NCI-H69 (cell line): ENCODE results near the gene NME5.

Experiments used
- DNase-seq: peaks from one replicate; lab custom pipeline; 2025; lab: John Stamatoyannopoulos, UW

The NME5 gene

GRCh38 chr5:138132543-138132942, 6.7 kb downstream of the NME5 start:
- DNase-seq, result no peak

- peak; percentile 53 for DNase-seq
Measured at GRCh38 chr5:138129347-138129746, 9.9 kb downstream of the NME5 start.

- no peak for DNase-seq
Measured at GRCh38 chr5:138128334-138128733, 10.9 kb downstream of the NME5 start.

GRCh38 chr5:138115254-138115653, 24.0 kb downstream of the NME5 start:
- no peak for DNase-seq

GRCh38 chr5:138111937-138112336, 27.3 kb downstream of the NME5 start:
- DNase-seq, result no peak

GRCh38 chr5:138111181-138111580, 28.0 kb downstream of the NME5 start:
- no peak for DNase-seq

- peak; percentile 79 for DNase-seq
Measured at GRCh38 chr5:138110266-138110963, 28.8 kb downstream of the NME5 start.

GRCh38 chr5:138109463-138110265, 29.6 kb downstream of the NME5 start:
- peak; percentile 14 for DNase-seq

GRCh38 chr5:138107213-138107612, 32.0 kb downstream of the NME5 start:
- no peak for DNase-seq

GRCh38 chr5:138105709-138106108, 33.5 kb downstream of the NME5 start:
- no peak for DNase-seq

GRCh38 chr5:138103319-138103637, 36.0 kb downstream of the NME5 start:
- no peak for DNase-seq

- DNase-seq, result no peak
Measured at GRCh38 chr5:138102454-138103318, 36.5 kb downstream of the NME5 start.

GRCh38 chr5:138096997-138097828, 42.0 kb downstream of the NME5 start:
- no peak for DNase-seq

- no peak for DNase-seq
Measured at GRCh38 chr5:138096363-138096762, 42.9 kb downstream of the NME5 start.

- no peak for DNase-seq
Measured at GRCh38 chr5:138095100-138095907, 43.9 kb downstream of the NME5 start.

- DNase-seq, result no peak
Measured at GRCh38 chr5:138093036-138093435, 46.2 kb downstream of the NME5 start.

- DNase-seq, result no peak
Measured at GRCh38 chr5:138092301-138092700, 46.9 kb downstream of the NME5 start.

- no peak for DNase-seq
Measured at GRCh38 chr5:138091685-138092084, 47.5 kb downstream of the NME5 start.

GRCh38 chr5:138083702-138084101, 55.5 kb downstream of the NME5 start, which contains the start of gene WNT8A:
WNT8A (plus strand) TSS chr5:138084033; CDS start chr5:138084128, 95 bp downstream.
- DNase-seq, result no peak

- DNase-seq, result no peak
Measured at GRCh38 chr5:138082033-138082432, 57.2 kb downstream of the NME5 start.
